Measurements from ENCODE around the gene VAV2. TPM values are rescaled to one million over a fixed set of nuclear protein-coding genes. Genes with fewer than 3 reads are reported as not detected.

Gene VAV2
- total RNA-seq, 1 experiment from 2014 or later: 9.7 TPM

GRCh38 chr9:133995012-133995896, 3.1 kb upstream of the VAV2 start:
- Histone ChIP-seq H3K27me3 (ENCODE audit: low read length) (no peaks in the 10 kb centered on the region), H3K9me2 (replicated peaks; ENCODE audit: low read length) (no peaks in the 10 kb centered on the region), H3K27ac (ENCODE audit: low read length) (no peak overlapping the region), H3K9ac (ENCODE audit: low read length) (no peak overlapping the region), H3F3A (ENCODE audit: low read length, unreplicated experiment) (no peaks in the 10 kb centered on the region), H3K9me3 (ENCODE audit: low read length) (no peaks in the 10 kb centered on the region), H3K4me2 (ENCODE audit: low read length) (no peak overlapping the region), H3K4me1 (ENCODE audit: insufficient read depth, low read length) (peaks cover 10% of the 10 kb centered on the region), H3K4me3 (ENCODE audit: low read length) (no peak overlapping the region), H3K79me2 (ENCODE audit: low read length) (peaks cover 14% of the 10 kb centered on the region), H2AFZ (ENCODE audit: low read length) (no peak overlapping the region), H4K20me1 (ENCODE audit: low read length) (peaks cover 5% of the 10 kb centered on the region; the same call in 1 of the 2 replicates), H3K36me3 (ENCODE audit: low read depth, low read length) (no peaks in the 10 kb centered on the region)
- BruUV-seq (replicated peaks): no TSS peak
- DNase-seq (no peak), ATAC-seq (no peak)
- intact Hi-C loops (cut with micrococcal nuclease): loop anchor here (1.0 kb wide), 1 partner anchor 104 kb away; no protein-coding TSS in a partner anchor
- ChIA-PET POLR2A (ENCODE audit: unreplicated experiment) (interaction anchor here (0.7 kb wide), 1 partner anchor 438 kb away, joined by 3 read pairs; no protein-coding TSS in a partner anchor), CTCF (no interaction called here)
- TF ChIP-seq EZH2 (IDR thresholded peaks at IDR 0.05; ENCODE audit: low read length, unreplicated experiment) (no peak), EZH2phosphoT487 (IDR thresholded peaks at IDR 0.05; ENCODE audit: borderline replicate concordance, low read length) (no peak), CTCF (conservative IDR thresholded peaks at IDR 0.05; ENCODE audit: low read depth, low read length) (no peak)

GRCh38 chr9:133994353-133995011, 2.4 kb upstream of the VAV2 start:
- Histone ChIP-seq H3K4me1 (ENCODE audit: insufficient read depth, low read length) (peaks cover 13% of the 10 kb centered on the region), H3K9me3 (ENCODE audit: low read length) (no peaks in the 10 kb centered on the region), H4K20me1 (ENCODE audit: low read length) (peaks cover 11% of the 10 kb centered on the region; the same call in 1 of the 2 replicates), H2AFZ (ENCODE audit: low read length) (no peak overlapping the region), H3F3A (ENCODE audit: low read length, unreplicated experiment) (no peaks in the 10 kb centered on the region), H3K27me3 (ENCODE audit: low read length) (no peaks in the 10 kb centered on the region), H3K9me2 (replicated peaks; ENCODE audit: low read length) (no peaks in the 10 kb centered on the region), H3K79me2 (ENCODE audit: low read length) (peaks cover 21% of the 10 kb centered on the region), H3K9ac (ENCODE audit: low read length) (no peak overlapping the region), H3K4me3 (ENCODE audit: low read length) (no peak overlapping the region), H3K27ac (ENCODE audit: low read length) (no peak overlapping the region), H3K36me3 (ENCODE audit: low read depth, low read length) (no peaks in the 10 kb centered on the region), H3K4me2 (ENCODE audit: low read length) (0 out of 2 replicates have a peak overlapping the region, but pooled peaks have one; percentile 91)
- BruUV-seq (replicated peaks): no TSS peak
- intact Hi-C loops (cut with micrococcal nuclease): loop anchor here (1.0 kb wide), 3 partner anchors 105 to 212 kb away; no protein-coding TSS in a partner anchor
- POLR2A ChIA-PET (ENCODE audit: unreplicated experiment): interaction anchor here (0.7 kb wide), 1 partner anchor 553 kb away, joined by 3 read pairs; no protein-coding TSS in a partner anchor
- ATAC-seq (peak; percentile 35), DNase-seq (peak; percentile 71)
- CTCF ChIA-PET: interaction anchor here (0.6 to 1.9 kb wide), 2 partner anchors 39 to 212 kb away, joined by 6 to 11 read pairs; no protein-coding TSS in a partner anchor
- no peak for TF ChIP-seq EZH2 (IDR thresholded peaks at IDR 0.05; ENCODE audit: low read length, unreplicated experiment)
- no peak for TF ChIP-seq EZH2phosphoT487 (IDR thresholded peaks at IDR 0.05; ENCODE audit: borderline replicate concordance, low read length)
- TF ChIP-seq CTCF (conservative IDR thresholded peaks at IDR 0.05; ENCODE audit: low read depth, low read length): peak; percentile 86
